Measurements from ENCODE around the gene ARHGAP9.
"Not testable (repeated sequence)": the region's sequence is repeated elsewhere in the genome, so short reads cannot be mapped to it uniquely, and the experiment has no call there.

DNA sequence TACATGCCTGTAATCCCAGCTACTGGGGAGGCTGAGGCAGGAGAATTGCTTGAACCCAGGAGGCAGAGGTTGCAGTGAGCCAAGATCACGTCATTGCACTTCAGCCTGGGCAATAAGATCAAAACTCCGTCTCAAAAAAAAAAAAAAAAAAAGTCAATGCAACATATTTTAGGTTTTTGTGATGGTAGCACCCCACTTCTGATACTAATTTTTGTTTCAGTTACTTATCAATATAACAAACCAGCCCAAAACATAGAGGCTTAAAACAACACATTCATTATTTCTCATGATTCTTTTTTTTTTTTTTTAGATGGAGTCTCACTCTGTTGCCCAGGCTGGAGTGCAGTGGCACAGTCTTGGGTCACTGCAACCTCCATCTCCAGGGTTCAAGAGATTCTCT lies 38.3 kb downstream of the ARHGAP9 start:
- TF ChIP-seq, protein P1, sequence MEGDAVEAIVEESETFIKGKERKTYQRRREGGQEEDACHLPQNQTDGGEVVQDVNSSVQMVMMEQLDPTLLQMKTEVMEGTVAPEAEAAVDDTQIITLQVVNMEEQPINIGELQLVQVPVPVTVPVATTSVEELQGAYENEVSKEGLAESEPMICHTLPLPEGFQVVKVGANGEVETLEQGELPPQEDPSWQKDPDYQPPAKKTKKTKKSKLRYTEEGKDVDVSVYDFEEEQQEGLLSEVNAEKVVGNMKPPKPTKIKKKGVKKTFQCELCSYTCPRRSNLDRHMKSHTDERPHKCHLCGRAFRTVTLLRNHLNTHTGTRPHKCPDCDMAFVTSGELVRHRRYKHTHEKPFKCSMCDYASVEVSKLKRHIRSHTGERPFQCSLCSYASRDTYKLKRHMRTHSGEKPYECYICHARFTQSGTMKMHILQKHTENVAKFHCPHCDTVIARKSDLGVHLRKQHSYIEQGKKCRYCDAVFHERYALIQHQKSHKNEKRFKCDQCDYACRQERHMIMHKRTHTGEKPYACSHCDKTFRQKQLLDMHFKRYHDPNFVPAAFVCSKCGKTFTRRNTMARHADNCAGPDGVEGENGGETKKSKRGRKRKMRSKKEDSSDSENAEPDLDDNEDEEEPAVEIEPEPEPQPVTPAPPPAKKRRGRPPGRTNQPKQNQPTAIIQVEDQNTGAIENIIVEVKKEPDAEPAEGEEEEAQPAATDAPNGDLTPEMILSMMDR (IDR thresholded peaks at IDR 0.05): not testable (repeated sequence)
- not testable (repeated sequence) for TF ChIP-seq POLR2A (IDR thresholded peaks at IDR 0.05)
